CD8-positive, alpha-beta memory T cell (primary cell): Measurements from ENCODE around the gene PRAF2. TPM values are rescaled to one million over a fixed set of nuclear protein-coding genes. Genes with fewer than 3 reads are reported as not detected.
A peak's percentile ranks its signal among the peaks of the same experiment; 100 is the strongest.

ENCODE experiments used
- CTCF ChIA-PET: fragments of 350-600 bp; sonication (Branson Sonifier 250); formaldehyde crosslinking; loops from one replicate; lab custom pipeline; 2021; ENCODE audit warnings: antibody characterized with exemption; lab: Charles Lee
- POLR2A ChIA-PET: fragments of 350-600 bp; sonication (Branson Sonifier 250); formaldehyde crosslinking; loops from one replicate; lab custom pipeline; 2021; ENCODE audit warnings: antibody characterized with exemption; lab: Charles Lee
- DNase-seq, 5 donors: peaks; one replicate each; pipeline versions ENCODE4 v3.0.0 to v3.0.0-alpha.2; 2020 to 2022; ENCODE audit warnings: mixed read lengths in 1 of 5
- H3K27ac ChIP-seq: one replicate; pipeline ENCODE4 v1.7.0; 2013; ENCODE audit warnings: low read depth, mild to moderate bottlenecking, low read length, moderate library complexity
- H3K27me3 ChIP-seq: 2 replicates; pipeline ENCODE4 v1.7.0; 2013; ENCODE audit warnings: low read length, mild to moderate bottlenecking; ENCODE audit not compliant: insufficient read depth, poor library complexity, severe bottlenecking
- H3K36me3 ChIP-seq: 2 replicates; pipeline ENCODE4 v1.7.0; 2013; ENCODE audit warnings: mild to moderate bottlenecking, low read length, moderate library complexity; ENCODE audit not compliant: insufficient read depth
- H3K4me1 ChIP-seq: 2 replicates; pipeline ENCODE4 v1.7.0; 2013; ENCODE audit warnings: mild to moderate bottlenecking, low read length, moderate library complexity; ENCODE audit not compliant: insufficient read depth
- H3K4me3 ChIP-seq: 2 replicates; pipeline ENCODE4 v1.7.0; 2013; ENCODE audit warnings: mild to moderate bottlenecking, low read length
- H3K9me3 ChIP-seq: 2 replicates; pipeline ENCODE4 v1.7.0; 2013; ENCODE audit warnings: mild to moderate bottlenecking, low read length
- H3K27ac Mint-ChIP-seq, 8 donors: one replicate each; pipeline ENCODE4 v1.8.0; 2020 to 2021; ENCODE audit warnings: mixed read lengths in 8 of 8, mild to moderate bottlenecking in 6 of 8, inconsistent platforms in 3 of 8, moderate library complexity in 3 of 8
- H3K27me3 Mint-ChIP-seq, 2 donors: one replicate each; pipeline ENCODE4 v1.8.0; 2020 to 2021; ENCODE audit warnings: mixed read lengths in 2 of 2, mild to moderate bottlenecking in 1 of 2, moderate library complexity in 1 of 2
- H3K36me3 Mint-ChIP-seq, 3 donors: one replicate each; pipeline ENCODE4 v1.8.0; 2020 to 2021; ENCODE audit warnings: mixed read lengths in 3 of 3, inconsistent platforms in 1 of 3, mild to moderate bottlenecking in 1 of 3
- H3K4me1 Mint-ChIP-seq, 3 donors: one replicate each; pipeline ENCODE4 v1.8.0; 2020 to 2021; ENCODE audit warnings: mixed read lengths in 3 of 3, inconsistent platforms in 1 of 3, mild to moderate bottlenecking in 1 of 3
- H3K4me3 Mint-ChIP-seq, 7 donors: one replicate each; pipeline ENCODE4 v1.8.0; 2020 to 2021; ENCODE audit warnings: mixed read lengths in 7 of 7, mild to moderate bottlenecking in 6 of 7, moderate library complexity in 4 of 7, inconsistent platforms in 2 of 7
- H3K9me3 Mint-ChIP-seq, 5 donors: one replicate each; pipeline ENCODE4 v1.8.0; 2020 to 2022; ENCODE audit warnings: mixed read lengths in 5 of 5, mild to moderate bottlenecking in 3 of 5, moderate library complexity in 2 of 5, inconsistent platforms in 1 of 5
- polyA plus RNA-seq: library from polyadenylated mRNA; unstranded; fragments of 300-500 nt; fragmentation: Illumina TruSeq; gene quantifications from one replicate; pipeline ENCODE4 v1.2.3, GENCODE V29; 2021
- total RNA-seq, 2 experiments: library from RNA; stranded (reverse); gene quantifications; one replicate each; pipeline ENCODE4 v1.2.3, GENCODE V29; 2021

The PRAF2 gene
- total and polyA plus RNA-seq, 3 experiments from 2014 or later = 13.1 to 62.6 (median 14.5) TPM

DNA sequence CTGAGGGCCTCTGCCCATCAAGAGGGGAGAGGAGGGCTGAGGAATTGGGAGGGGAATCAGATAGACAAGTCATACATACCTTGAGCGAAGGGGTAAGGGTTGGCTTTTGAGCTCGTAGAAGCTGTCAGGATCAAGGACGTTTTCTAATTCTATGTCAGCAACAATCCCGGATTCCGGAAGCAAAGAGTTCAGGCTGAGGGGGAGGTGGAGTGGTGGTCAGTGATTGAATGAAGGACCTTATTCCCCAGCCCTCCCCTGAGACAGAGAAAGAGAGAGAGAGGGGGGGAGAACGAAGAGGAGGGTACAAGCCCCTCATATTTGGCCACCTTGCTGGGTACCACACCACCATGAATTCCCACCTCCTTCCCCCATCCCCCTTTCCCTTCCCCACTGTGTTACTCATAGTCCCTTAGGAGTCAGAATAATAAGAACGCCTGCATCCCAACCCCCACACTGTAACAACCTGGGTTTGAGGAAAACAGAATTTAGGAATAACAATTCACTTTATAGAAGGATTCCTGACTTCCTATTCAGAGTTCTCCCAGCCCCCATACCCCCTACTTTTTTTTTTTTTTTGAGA is 33.3 kb downstream of the PRAF2 start:
- Mint-ChIP-seq H3K4me1 (peaks cover 34 to 36% (median 34%) of the 10 kb centered on the region in 3 donors), H3K36me3 (peaks cover 0 to 32% (median 3%) of the 10 kb centered on the region in 3 donors), H3K27ac (peak overlapping the region in 7 of 8 donors; percentile 72 to 97 (median 77)), H3K27me3 (peaks cover 0 to 11% of the 10 kb centered on the region in 2 donors), H3K4me3 (peak overlapping the region in 2 of 7 donors; percentile 43 to 69), H3K9me3 (no peaks in the 10 kb centered on the region)
- DNase-seq = no peak
- no peaks in the 10 kb centered on the region for H3K9me3 ChIP-seq
- ChIA-PET POLR2A (no interaction called here), CTCF (no interaction called here)
- no peak overlapping the region for H3K4me3 ChIP-seq
- peaks cover 11% of the 10 kb centered on the region for H3K4me1 ChIP-seq
- H3K27me3 ChIP-seq = no peaks in the 10 kb centered on the region
- H3K27ac ChIP-seq = peak overlapping the region; percentile 51
- peaks cover 3% of the 10 kb centered on the region for H3K36me3 ChIP-seq

DNA sequence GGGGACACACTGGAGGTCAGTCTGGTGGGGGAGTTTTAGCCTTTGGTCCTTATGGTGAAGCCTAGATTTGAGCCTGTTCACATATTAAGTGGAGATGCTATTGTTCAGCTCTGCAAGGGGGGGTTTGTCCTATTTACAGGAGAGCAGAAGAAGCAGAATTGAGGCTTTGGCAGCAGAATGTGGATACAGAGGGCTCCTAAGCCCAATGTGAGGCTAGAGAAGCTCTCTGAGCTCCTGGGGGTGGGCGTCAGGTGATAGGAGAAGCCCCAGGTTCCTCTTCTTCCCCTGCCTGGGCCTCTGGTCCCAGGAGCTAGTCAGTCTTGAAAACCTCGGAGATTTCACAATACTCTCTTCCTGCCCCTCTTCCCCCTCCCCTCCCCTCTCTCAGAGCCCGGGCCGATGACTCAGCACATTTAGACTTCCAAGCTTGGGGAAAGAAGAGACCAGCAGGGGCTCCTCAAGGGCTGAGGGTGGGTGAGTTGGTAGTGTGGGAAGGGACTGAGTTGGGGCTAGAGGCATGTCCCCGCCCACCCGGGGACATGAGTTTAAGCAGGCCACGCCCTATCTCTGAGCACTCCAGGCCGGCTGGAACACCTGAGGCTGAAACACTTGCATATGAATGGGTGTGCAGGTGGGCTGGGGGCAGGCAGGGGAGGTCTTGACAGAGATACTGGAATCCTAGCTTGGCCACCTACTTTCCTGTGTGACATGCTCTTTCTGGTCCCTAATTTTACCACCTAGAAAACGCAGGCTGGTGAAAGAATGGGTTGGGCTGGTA is 34.0 kb downstream of the PRAF2 start:
- no peak overlapping the region for H3K4me3 ChIP-seq
- Mint-ChIP-seq H3K4me1 (peaks cover 34 to 36% (median 34%) of the 10 kb centered on the region in 3 donors), H3K4me3 (peak overlapping the region in 3 of 7 donors; percentile 3 to 69 (median 43)), H3K27ac (peak overlapping the region in 7 of 8 donors; percentile 72 to 97 (median 77)), H3K27me3 (peaks cover 0 to 11% of the 10 kb centered on the region in 2 donors), H3K9me3 (no peaks in the 10 kb centered on the region), H3K36me3 (peaks cover 0 to 33% (median 3%) of the 10 kb centered on the region in 3 donors)
- POLR2A ChIA-PET = no interaction called here
- CTCF ChIA-PET = no interaction called here
- H3K27ac ChIP-seq = peak overlapping the region; percentile 51
- no peaks in the 10 kb centered on the region for H3K9me3 ChIP-seq
- DNase-seq = peak in 3 of 5 donors; percentile 6 to 54 (median 50)
- H3K36me3 ChIP-seq = peaks cover 3% of the 10 kb centered on the region
- H3K27me3 ChIP-seq = no peaks in the 10 kb centered on the region
- H3K4me1 ChIP-seq = peaks cover 11% of the 10 kb centered on the region

GRCh38 chrX:49037883-49038475 is 35.8 kb downstream of the PRAF2 start:
- H3K4me1 ChIP-seq = peaks cover 11% of the 10 kb centered on the region
- no peak overlapping the region for H3K4me3 ChIP-seq
- DNase-seq = no peak
- Mint-ChIP-seq H3K4me1 (peaks cover 28 to 31% (median 29%) of the 10 kb centered on the region in 3 donors), H3K27ac (peak overlapping the region in 2 of 8 donors; percentile 14 to 35), H3K27me3 (peaks cover 0 to 10% of the 10 kb centered on the region in 2 donors), H3K36me3 (peaks cover 0 to 51% (median 3%) of the 10 kb centered on the region in 3 donors), H3K4me3 (no peak overlapping the region), H3K9me3 (no peaks in the 10 kb centered on the region)
- no peak overlapping the region for H3K27ac ChIP-seq
- H3K9me3 ChIP-seq = no peaks in the 10 kb centered on the region
- H3K36me3 ChIP-seq = peaks cover 9% of the 10 kb centered on the region
- CTCF ChIA-PET = no interaction called here
- H3K27me3 ChIP-seq = no peaks in the 10 kb centered on the region
- POLR2A ChIA-PET = no interaction called here

DNA sequence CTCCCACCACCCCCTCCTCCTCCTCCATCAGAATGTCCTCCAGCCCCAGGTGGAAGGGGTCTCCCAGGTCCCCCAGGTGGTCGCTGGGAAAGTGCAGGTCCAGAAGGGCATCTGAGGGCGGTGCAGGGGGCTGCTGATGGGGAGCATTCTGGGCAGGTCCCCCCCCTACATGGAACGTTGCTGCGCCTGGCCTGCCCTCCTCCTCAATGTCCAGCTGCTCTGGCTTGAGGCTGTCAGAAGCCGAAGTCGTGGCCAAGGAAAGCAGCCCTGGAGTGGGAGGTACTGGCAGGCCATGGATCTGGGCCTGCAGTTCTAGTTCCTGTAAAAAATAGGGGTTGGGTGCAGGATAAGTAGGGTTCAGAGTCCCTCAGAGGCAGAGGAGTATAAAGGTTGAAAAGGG is 43.5 kb downstream of the PRAF2 start:
- no peak overlapping the region for H3K4me3 Mint-ChIP-seq
- CTCF ChIA-PET = no interaction called here
- Histone ChIP-seq H3K4me1 (no peaks in the 10 kb centered on the region), H3K9me3 (no peaks in the 10 kb centered on the region), H3K27ac (no peak overlapping the region), H3K4me3 (no peak overlapping the region), H3K27me3 (no peaks in the 10 kb centered on the region), H3K36me3 (peaks cover 6% of the 10 kb centered on the region)
- no peaks in the 10 kb centered on the region for H3K9me3 Mint-ChIP-seq
- H3K27me3 Mint-ChIP-seq = peaks cover 0 to 3% of the 10 kb centered on the region in 2 donors
- POLR2A ChIA-PET = no interaction called here
- no peak overlapping the region for H3K27ac Mint-ChIP-seq
- H3K36me3 Mint-ChIP-seq = peaks cover 0 to 43% (median 0%) of the 10 kb centered on the region in 3 donors
- H3K4me1 Mint-ChIP-seq = no peaks in the 10 kb centered on the region
- no peak for DNase-seq

- Mint-ChIP-seq H3K27ac (peak overlapping the region in 1 of 8 donors; percentile 58), H3K4me1 (no peaks in the 10 kb centered on the region), H3K36me3 (peaks cover 0 to 43% (median 0%) of the 10 kb centered on the region in 3 donors), H3K9me3 (no peaks in the 10 kb centered on the region), H3K4me3 (no peak overlapping the region), H3K27me3 (peaks cover 0 to 3% of the 10 kb centered on the region in 2 donors)
- no peak for DNase-seq
- H3K9me3 ChIP-seq = no peaks in the 10 kb centered on the region
- H3K27ac ChIP-seq = no peak overlapping the region
- no peak overlapping the region for H3K4me3 ChIP-seq
- no peaks in the 10 kb centered on the region for H3K4me1 ChIP-seq
- POLR2A ChIA-PET = no interaction called here
- no peaks in the 10 kb centered on the region for H3K27me3 ChIP-seq
- CTCF ChIA-PET = no interaction called here
- H3K36me3 ChIP-seq = peaks cover 6% of the 10 kb centered on the region
These were observed 43.9 kb downstream of the PRAF2 start for GRCh38 chrX:49029876-49030275.

Other genes with a start within 250 kb of the PRAF2 start
- gene ERAS, start 247.5 kb downstream of the PRAF2 start, total RNA-seq = under 1 TPM in 1 of 2 experiments, not detected in 1; 0.18 TPM
- gene ERAS, start 247.5 kb downstream of the PRAF2 start, polyA plus RNA-seq = not detected
- gene PCSK1N, start 238.4 kb downstream of the PRAF2 start, total RNA-seq = 1 to 10 TPM; 2.3 to 3.2 TPM
- gene PCSK1N, start 238.4 kb downstream of the PRAF2 start, polyA plus RNA-seq = 11.1 TPM
- 10 to 100 TPM; 87.5 to 93.6 TPM for gene TIMM17B, start 176.2 kb downstream of the PRAF2 start, total RNA-seq
- 68.5 TPM for gene TIMM17B, start 176.2 kb downstream of the PRAF2 start, polyA plus RNA-seq
- 100 to 1,000 TPM; 101 to 106 TPM for gene PQBP1, start 176.1 kb downstream of the PRAF2 start, total RNA-seq
- gene PQBP1, start 176.1 kb downstream of the PRAF2 start, polyA plus RNA-seq = 83.5 TPM
- 10 to 100 TPM; 27.1 to 27.2 TPM for gene SLC35A2, start 162.4 kb downstream of the PRAF2 start, total RNA-seq
- 13.2 TPM for gene SLC35A2, start 162.4 kb downstream of the PRAF2 start, polyA plus RNA-seq
- gene PIM2, start 155.0 kb downstream of the PRAF2 start, total RNA-seq = 100 to 1,000 TPM; 269 to 273 TPM
- gene PIM2, start 155.0 kb downstream of the PRAF2 start, polyA plus RNA-seq = 212 TPM
- 10 to 100 TPM; 67.3 to 69.1 TPM for gene OTUD5, start 116.4 kb downstream of the PRAF2 start, total RNA-seq
- gene OTUD5, start 116.4 kb downstream of the PRAF2 start, polyA plus RNA-seq = 47.5 TPM
- 1 to 10 TPM in 1 of 2 experiments, under 1 TPM in 1; 0.72 to 1.1 TPM for gene KCND1, start 102.2 kb downstream of the PRAF2 start, total RNA-seq
- gene KCND1, start 102.2 kb downstream of the PRAF2 start, polyA plus RNA-seq = 0.06 TPM
- 10 to 100 TPM; 56.8 to 57.7 TPM for gene GRIPAP1, start 71.7 kb downstream of the PRAF2 start, total RNA-seq
- 21.2 TPM for gene GRIPAP1, start 71.7 kb downstream of the PRAF2 start, polyA plus RNA-seq
- gene TFE3, start 30.6 kb downstream of the PRAF2 start, total RNA-seq = 10 to 100 TPM; 32.4 to 35.4 TPM
- gene TFE3, start 30.6 kb downstream of the PRAF2 start, polyA plus RNA-seq = 7.7 TPM
- gene CCDC120, start 15.0 kb downstream of the PRAF2 start, total RNA-seq = 1 to 10 TPM; 5.1 to 5.4 TPM
- 1.5 TPM for gene CCDC120, start 15.0 kb downstream of the PRAF2 start, polyA plus RNA-seq
- gene WDR45, start 5.9 kb upstream of the PRAF2 start, total RNA-seq = 10 to 100 TPM; 41.4 to 46.2 TPM
- 56.9 TPM for gene WDR45, start 5.9 kb upstream of the PRAF2 start, polyA plus RNA-seq
- gene GPKOW, start 49.7 kb upstream of the PRAF2 start, total RNA-seq = 10 to 100 TPM; 20.4 to 23.3 TPM
- gene GPKOW, start 49.7 kb upstream of the PRAF2 start, polyA plus RNA-seq = 31.8 TPM
- gene MAGIX, start 88.8 kb upstream of the PRAF2 start, total RNA-seq = 1 to 10 TPM; 1.4 TPM
- gene MAGIX, start 88.8 kb upstream of the PRAF2 start, polyA plus RNA-seq = 0.25 TPM
- 10 to 100 TPM; 95.2 to 98.1 TPM for gene PLP2, start 97.9 kb upstream of the PRAF2 start, total RNA-seq
- gene PLP2, start 97.9 kb upstream of the PRAF2 start, polyA plus RNA-seq = 160 TPM
- 10 to 100 TPM; 13.3 to 13.5 TPM for gene PRICKLE3, start 112.4 kb upstream of the PRAF2 start, total RNA-seq
- gene PRICKLE3, start 112.4 kb upstream of the PRAF2 start, polyA plus RNA-seq = 3.0 TPM
- gene SYP, start 126.2 kb upstream of the PRAF2 start, total RNA-seq = 1 to 10 TPM; 1.9 to 2.5 TPM
- gene SYP, start 126.2 kb upstream of the PRAF2 start, polyA plus RNA-seq = 0.25 TPM
- under 1 TPM; 0.24 to 0.61 TPM for gene CACNA1F, start 159.3 kb upstream of the PRAF2 start, total RNA-seq
- gene CACNA1F, start 159.3 kb upstream of the PRAF2 start, polyA plus RNA-seq = not detected
- gene CCDC22, start 161.5 kb upstream of the PRAF2 start, total RNA-seq = 10 to 100 TPM; 22.7 to 24.8 TPM
- gene CCDC22, start 161.5 kb upstream of the PRAF2 start, polyA plus RNA-seq = 30.7 TPM
- 10 to 100 TPM; 10.5 to 11.2 TPM for gene FOXP3, start 190.7 kb upstream of the PRAF2 start, total RNA-seq
- gene FOXP3, start 190.7 kb upstream of the PRAF2 start, polyA plus RNA-seq = 1.6 TPM
- gene PPP1R3F, start 195.8 kb upstream of the PRAF2 start, total RNA-seq = 1 to 10 TPM; 4.5 to 6.0 TPM
- gene PPP1R3F, start 195.8 kb upstream of the PRAF2 start, polyA plus RNA-seq = 8.1 TPM
- gene GAGE10, start 229.6 kb upstream of the PRAF2 start, total RNA-seq = not detected
- gene GAGE10, start 229.6 kb upstream of the PRAF2 start, polyA plus RNA-seq = not detected
- not detected for gene GAGE12J, start 248.0 kb upstream of the PRAF2 start, total RNA-seq
- gene GAGE12J, start 248.0 kb upstream of the PRAF2 start, polyA plus RNA-seq = not detected